ENCODE results near the gene IFIT1B.
"Not testable (repeated sequence)": the region's sequence is repeated elsewhere in the genome, so short reads cannot be mapped to it uniquely, and the experiment has no call there.

Gene IFIT1B

GRCh38 chr10:89377705-89378637, at the start of gene IFIT1B:
TSS of gene IFIT1B (plus strand) at chr10:89378056. CDS start at chr10:89378136, 80 bp downstream.
- DNase-seq, result no peak

- no peak for DNase-seq
These were observed 48.7 kb upstream of the IFIT1B start for GRCh38 chr10:89329151-89329550.

- peak in 1 of 14 donors; percentile 13 for DNase-seq
These were observed 47.8 kb upstream of the IFIT1B start for GRCh38 chr10:89330014-89330413.

- no peak for DNase-seq
These were observed 47.2 kb upstream of the IFIT1B start for GRCh38 chr10:89330537-89331212.

GRCh38 chr10:89331487-89332122, 46.3 kb upstream of the IFIT1B start:
- not testable (repeated sequence) for DNase-seq

- DNase-seq, result peak in 1 of 14 donors; percentile 28
These were observed 45.7 kb upstream of the IFIT1B start for GRCh38 chr10:89332123-89332633.

GRCh38 chr10:89335226-89335625, 42.6 kb upstream of the IFIT1B start:
- no peak for DNase-seq

- DNase-seq, result no peak
These were observed 41.6 kb upstream of the IFIT1B start for GRCh38 chr10:89336241-89336640.

- no peak for DNase-seq
These were observed 40.4 kb upstream of the IFIT1B start for GRCh38 chr10:89337484-89337883.

- DNase-seq, result no peak
These were observed 39.1 kb upstream of the IFIT1B start for GRCh38 chr10:89338713-89339112.

- no peak for DNase-seq
These were observed 38.0 kb upstream of the IFIT1B start for GRCh38 chr10:89339875-89340274.

GRCh38 chr10:89341649-89342048, 36.2 kb upstream of the IFIT1B start:
- peak in 1 of 14 donors; percentile 28 for DNase-seq

- peak in 12 of 14 donors; percentile 45 to 98 (median 76) for DNase-seq
These were observed 35.5 kb upstream of the IFIT1B start for GRCh38 chr10:89342206-89342958.

GRCh38 chr10:89343089-89343767, 34.6 kb upstream of the IFIT1B start:
- peak in 1 of 14 donors; percentile 45 for DNase-seq

GRCh38 chr10:89344156-89344555, 33.7 kb upstream of the IFIT1B start:
- no peak for DNase-seq

- no peak for DNase-seq
These were observed 32.4 kb upstream of the IFIT1B start for GRCh38 chr10:89345367-89346000.

GRCh38 chr10:89346405-89347254, 31.2 kb upstream of the IFIT1B start:
- DNase-seq, result no peak

- no peak for DNase-seq
These were observed 30.0 kb upstream of the IFIT1B start for GRCh38 chr10:89347701-89348457.

- DNase-seq, result no peak
These were observed 29.4 kb upstream of the IFIT1B start for GRCh38 chr10:89348481-89348880.

All from C1 segment of cervical spinal cord (tissue), 14 donors.